Measurements from ENCODE around the gene SLC22A16.
"Not testable (repeated sequence)": the region's sequence is repeated elsewhere in the genome, so short reads cannot be mapped to it uniquely, and the experiment has no call there.

Gene SLC22A16

GRCh38 chr6:110490110-110490509, 13.7 kb upstream of the SLC22A16 start:
- DNase-seq (ENCODE audit: low read depth), result no peak

DNA sequence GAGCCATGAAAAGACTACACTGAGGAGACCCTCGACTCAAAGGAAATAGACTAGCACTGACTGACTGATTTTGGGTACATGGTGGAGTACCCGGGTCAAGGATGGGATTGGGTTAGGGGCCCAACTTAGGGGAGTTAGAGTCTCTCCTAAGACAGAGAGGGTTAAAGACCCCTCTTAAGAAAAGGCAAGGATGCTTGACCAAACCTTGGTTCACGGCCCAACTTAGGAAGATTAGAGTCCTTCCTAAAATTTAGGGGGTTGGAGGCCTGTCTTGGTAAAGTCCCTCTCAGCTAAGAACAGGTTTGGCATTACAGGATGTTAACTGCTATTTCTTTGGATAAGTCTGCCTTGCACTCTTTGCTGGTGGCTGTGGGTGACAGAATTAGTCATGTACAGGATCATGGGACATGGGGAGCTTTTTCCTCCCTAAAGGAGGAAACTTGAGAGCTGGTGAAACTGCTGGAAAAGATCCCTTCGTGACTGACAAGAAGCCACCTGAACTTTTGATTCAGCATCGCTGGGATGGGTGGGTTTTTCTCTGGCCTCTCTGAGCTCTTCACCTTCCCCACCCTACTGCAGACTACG, 12.3 kb upstream of the SLC22A16 start:
- DNase-seq (ENCODE audit: low read depth), result no peak

DNA sequence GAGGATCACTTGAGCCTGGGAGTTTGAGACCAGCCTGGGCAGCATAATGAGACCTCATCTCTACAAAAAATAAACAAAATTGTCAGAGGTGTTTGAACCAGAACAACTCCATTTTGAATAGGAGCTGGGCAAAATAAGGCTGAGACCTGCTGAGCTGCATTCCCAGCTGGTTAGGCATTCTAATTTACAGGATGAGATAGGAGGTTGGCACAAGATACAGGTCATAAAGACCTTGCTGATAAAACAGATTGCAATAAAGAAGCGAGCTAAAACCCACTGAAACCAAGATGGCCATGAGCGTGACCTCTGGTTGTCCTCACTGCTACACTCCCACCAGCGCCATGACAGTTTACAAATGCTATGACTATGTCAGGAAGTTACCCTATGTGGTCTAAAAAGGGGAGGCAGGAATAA, 11.6 kb upstream of the SLC22A16 start:
- DNase-seq (ENCODE audit: low read depth), result not testable (repeated sequence)

- no peak for DNase-seq (ENCODE audit: low read depth)
These were observed 10.3 kb upstream of the SLC22A16 start for GRCh38 chr6:110486756-110487155.

DNA sequence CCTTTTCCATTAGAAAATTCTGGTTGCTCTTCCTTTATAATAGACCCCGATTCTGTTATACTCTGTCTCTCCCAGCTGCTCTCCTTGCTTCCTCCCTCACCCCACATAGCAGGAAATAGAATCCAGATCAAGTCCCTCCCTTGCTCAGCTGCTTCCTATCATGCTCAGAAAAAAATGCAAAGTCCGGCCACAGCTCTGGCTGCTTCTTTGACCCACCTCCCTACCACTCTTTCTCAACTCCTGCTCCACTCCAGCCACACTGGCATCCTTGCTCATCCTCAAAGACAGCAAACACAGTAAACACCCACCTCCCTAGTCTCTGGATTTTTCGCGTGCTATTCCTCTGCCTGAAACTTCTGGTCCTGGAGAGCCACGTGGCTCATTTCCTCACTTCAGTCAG, 9.1 kb upstream of the SLC22A16 start:
- no peak for DNase-seq (ENCODE audit: low read depth)

- DNase-seq (ENCODE audit: low read depth), result no peak
These were observed 7.9 kb upstream of the SLC22A16 start for GRCh38 chr6:110484321-110484720.

GRCh38 chr6:110482774-110483400, 6.5 kb upstream of the SLC22A16 start:
- no peak for DNase-seq (ENCODE audit: low read depth)

GRCh38 chr6:110481081-110481480, 4.7 kb upstream of the SLC22A16 start:
- no peak for DNase-seq (ENCODE audit: low read depth)

- no peak for DNase-seq (ENCODE audit: low read depth)
These were observed 1.3 kb downstream of the SLC22A16 start for GRCh38 chr6:110475066-110475653.

- no peak for DNase-seq (ENCODE audit: low read depth)
These were observed 1.9 kb downstream of the SLC22A16 start for GRCh38 chr6:110474500-110474899.

- DNase-seq (ENCODE audit: low read depth), result no peak
These were observed 3.7 kb downstream of the SLC22A16 start for GRCh38 chr6:110472739-110473138.

- DNase-seq (ENCODE audit: low read depth), result no peak
These were observed 4.6 kb downstream of the SLC22A16 start for GRCh38 chr6:110471726-110472365.

DNA sequence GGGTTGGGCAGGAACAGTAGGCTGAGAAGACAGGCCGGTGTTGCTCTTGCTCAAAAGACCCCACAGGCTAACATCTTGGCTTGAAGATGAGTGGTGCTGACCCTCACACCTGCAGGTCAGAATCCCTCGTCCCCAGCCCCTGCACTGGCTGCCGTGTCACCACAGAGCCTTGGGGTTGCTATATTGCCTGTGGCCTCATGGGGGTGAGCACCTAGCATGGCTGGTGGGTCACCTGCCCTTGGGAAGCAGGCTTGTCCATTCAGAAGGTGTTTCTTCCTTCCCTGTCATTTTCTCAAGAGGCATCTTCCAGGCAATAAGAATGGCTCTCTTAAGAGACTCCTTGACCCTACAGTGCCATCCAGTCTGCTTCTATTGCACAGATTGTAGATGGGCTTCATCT, 7.7 kb downstream of the SLC22A16 start:
- no peak for DNase-seq (ENCODE audit: low read depth)

DNA sequence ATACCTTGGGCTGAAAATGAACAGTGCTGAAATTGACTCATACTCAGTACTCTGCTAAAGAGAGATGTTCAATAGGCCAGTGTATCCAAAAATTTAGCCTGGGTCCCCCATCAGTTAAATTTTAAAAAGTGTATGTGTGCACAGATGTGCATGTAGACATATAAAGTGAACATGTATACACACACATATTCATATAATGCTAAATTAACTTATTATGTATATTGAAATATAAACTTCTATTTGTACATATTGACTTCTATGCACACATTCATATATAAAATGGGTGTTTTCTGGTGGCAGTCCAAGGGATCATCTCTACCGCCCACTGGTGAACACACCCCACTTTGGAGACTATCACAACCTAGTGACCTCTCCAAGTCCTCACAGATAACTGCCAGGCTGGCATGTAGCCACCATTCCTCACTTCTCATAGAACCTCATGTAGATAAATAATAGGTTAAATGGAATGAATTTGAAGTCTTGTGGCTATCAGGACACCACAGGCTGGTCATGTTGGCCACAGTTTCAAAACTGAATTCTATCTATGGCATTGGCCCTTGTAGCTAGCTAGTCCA, 8.8 kb downstream of the SLC22A16 start:
- no peak for DNase-seq (ENCODE audit: low read depth)

DNA sequence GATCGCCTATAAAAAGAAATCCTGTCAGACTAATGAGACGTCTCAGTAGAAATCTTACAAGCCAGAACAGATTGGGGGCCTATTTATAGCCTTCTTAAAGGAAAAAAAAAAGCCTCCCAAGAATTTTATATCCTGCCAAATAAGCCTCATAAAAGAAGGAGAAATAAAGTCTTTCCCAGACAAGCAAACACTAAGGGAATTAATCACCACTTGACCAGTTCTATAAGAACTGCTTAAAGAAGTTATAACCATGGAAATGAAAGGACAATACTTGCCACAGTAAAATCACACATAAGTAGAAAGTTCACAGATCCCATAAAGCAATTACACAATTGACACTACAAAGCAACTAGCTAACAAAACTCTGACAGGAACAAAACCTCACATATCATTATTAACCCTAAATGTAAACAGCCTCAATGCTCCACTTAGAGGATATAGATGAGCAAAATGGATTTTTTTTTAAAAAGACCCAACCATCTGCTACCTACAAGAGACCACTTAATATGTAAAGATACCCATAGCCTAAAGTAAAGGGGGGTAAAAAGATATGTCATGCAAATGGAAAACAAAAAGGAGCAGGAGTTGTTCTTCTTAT, 13.4 kb downstream of the SLC22A16 start:
- no peak for DNase-seq (ENCODE audit: low read depth)

- DNase-seq (ENCODE audit: low read depth), result no peak
These were observed 15.0 kb downstream of the SLC22A16 start for GRCh38 chr6:110461376-110461775.

- DNase-seq (ENCODE audit: low read depth), result no peak
These were observed 17.3 kb downstream of the SLC22A16 start for GRCh38 chr6:110459137-110459536.

DNA sequence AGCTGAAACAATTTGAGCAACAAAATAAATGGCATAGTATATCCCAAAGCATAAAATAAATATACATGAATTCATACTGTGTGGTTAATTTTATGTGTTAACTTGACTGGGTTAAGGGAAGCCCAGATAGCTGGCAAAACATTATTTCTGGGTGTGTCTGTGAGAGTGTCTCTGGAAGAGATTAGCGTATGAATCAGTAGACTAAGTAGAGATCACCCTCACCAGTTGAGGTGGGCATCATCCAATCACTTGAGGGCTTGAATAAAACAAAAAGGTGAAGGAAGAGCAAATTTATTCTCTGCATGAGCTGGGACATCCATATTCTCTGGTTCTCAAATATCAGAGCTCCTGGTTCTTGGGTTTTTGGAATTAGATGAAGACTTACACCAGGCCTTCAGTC, 17.9 kb downstream of the SLC22A16 start:
- DNase-seq (ENCODE audit: low read depth), result no peak

- not testable (repeated sequence) for DNase-seq (ENCODE audit: low read depth)
These were observed 18.7 kb downstream of the SLC22A16 start for GRCh38 chr6:110457567-110458175.

GRCh38 chr6:110456694-110457093, 19.7 kb downstream of the SLC22A16 start:
- no peak for DNase-seq (ENCODE audit: low read depth)

DNA sequence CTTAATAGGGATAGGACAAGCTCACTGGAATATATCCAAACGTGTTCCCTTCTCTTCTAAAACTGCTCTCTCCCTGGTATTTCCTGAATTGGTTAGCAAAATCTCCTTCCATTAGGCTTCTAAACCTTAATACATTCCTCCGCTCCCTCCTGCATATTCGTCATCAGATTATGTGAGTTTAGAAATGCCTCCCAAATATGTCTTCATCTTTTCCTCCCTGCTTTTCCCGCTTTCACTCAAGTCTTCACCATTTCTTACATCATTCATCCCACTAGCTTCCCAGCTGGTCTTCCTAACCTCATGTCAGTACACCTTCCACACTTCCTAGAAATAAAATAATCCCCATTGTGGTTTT, 26.9 kb downstream of the SLC22A16 start:
- DNase-seq (ENCODE audit: low read depth), result no peak

DNA sequence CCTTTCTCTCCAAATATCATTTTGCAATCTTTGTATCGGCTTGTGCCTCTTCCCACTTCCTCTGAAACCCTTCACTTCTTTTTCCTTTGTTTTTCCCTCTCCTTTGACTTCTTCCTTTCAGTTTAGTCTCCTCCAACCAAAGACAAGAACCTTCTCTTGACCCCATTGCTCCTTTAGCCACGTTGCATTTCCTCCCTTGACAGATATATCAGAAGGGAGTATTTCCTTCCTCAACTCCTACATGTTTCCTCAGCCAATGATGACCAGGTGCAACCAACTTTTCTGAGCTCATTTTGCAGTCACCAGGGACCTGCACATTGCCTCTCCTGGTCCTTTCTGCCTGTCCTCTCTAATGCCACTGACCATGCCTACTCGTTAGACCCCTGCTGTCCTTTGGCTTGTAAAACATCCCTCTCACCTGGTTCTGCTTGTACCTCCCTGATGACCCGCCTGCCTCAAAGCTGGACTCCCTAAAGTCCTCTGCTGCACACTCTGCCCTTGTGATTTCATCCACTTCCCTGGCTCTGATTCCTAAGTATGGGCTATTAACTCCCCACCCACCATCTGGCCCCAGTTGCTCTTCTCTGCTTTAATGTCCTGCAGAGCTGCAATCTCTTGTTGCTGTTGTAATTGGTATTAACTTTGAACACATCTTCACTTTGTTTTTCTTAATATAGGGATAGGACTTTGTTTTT, 27.4 kb downstream of the SLC22A16 start:
- DNase-seq (ENCODE audit: low read depth), result no peak
